WERI-Rb-1 (cell line): Measurements from ENCODE around the gene PHACTR1.
A peak's percentile ranks its signal among the peaks of the same experiment; 100 is the strongest.
"Not testable (repeated sequence)": the region's sequence is repeated elsewhere in the genome, so short reads cannot be mapped to it uniquely, and the experiment has no call there.

Experiments
- DNase-seq: peaks from one replicate; pipeline ENCODE4 v3.0.0-alpha.2; 2020
- H3K27ac ChIP-seq: fragments of 250-450 bp; sonication (Bioruptor Pico); 2 replicates; pipeline ENCODE4 v1.5.1; 2020; ENCODE audit warnings: mild to moderate bottlenecking, moderate library complexity
- H3K27me3 ChIP-seq: fragments of 250-450 bp; sonication (Bioruptor Pico); 2 replicates; pipeline ENCODE4 v1.5.1; 2021; ENCODE audit warnings: mild to moderate bottlenecking, low read depth, moderate library complexity; ENCODE audit not compliant: insufficient read depth, severe bottlenecking
- H3K36me3 ChIP-seq: fragments of 250-450 bp; sonication (Bioruptor Pico); 2 replicates; pipeline ENCODE4 v1.5.1; 2020; ENCODE audit warnings: mild to moderate bottlenecking, moderate library complexity
- H3K4me3 ChIP-seq: 2 replicates; pipeline ENCODE4 v1.5.1; 2011; ENCODE audit warnings: low read depth, mild to moderate bottlenecking, control low read depth, low read length
- H3K9me3 ChIP-seq: fragments of 250-450 bp; sonication (Bioruptor Pico); 2 replicates; pipeline ENCODE4 v1.5.1; 2021; ENCODE audit warnings: mild to moderate bottlenecking, moderate library complexity; ENCODE audit not compliant: severe bottlenecking
- CTCF ChIP-seq: IDR thresholded peaks from 2 replicates; pipeline ENCODE4 v1.5.1; 2011; ENCODE audit warnings: low read depth, mild to moderate bottlenecking, control low read depth, inconsistent platforms, low read length

Gene PHACTR1

GRCh38 chr6:13315896-13316295 is 599.3 kb downstream of the PHACTR1 start:
- peaks cover 85% of the 10 kb centered on the region for H3K36me3 ChIP-seq
- no peaks in the 10 kb centered on the region for H3K27me3 ChIP-seq
- no peak for DNase-seq
- TF ChIP-seq CTCF = no peak
- H3K9me3 ChIP-seq = no peaks in the 10 kb centered on the region
- no peak overlapping the region for H3K4me3 ChIP-seq
- no peak overlapping the region for H3K27ac ChIP-seq

- Histone ChIP-seq H3K9me3 (no peaks in the 10 kb centered on the region), H3K36me3 (peaks cover 85% of the 10 kb centered on the region), H3K27me3 (no peaks in the 10 kb centered on the region), H3K27ac (no peak overlapping the region), H3K4me3 (no peak overlapping the region)
- TF ChIP-seq CTCF = no peak
- no peak for DNase-seq
Measured at GRCh38 chr6:13318821-13319220, 602.3 kb downstream of the PHACTR1 start.

GRCh38 chr6:13319891-13320564 is 603.5 kb downstream of the PHACTR1 start:
- H3K27ac ChIP-seq = no peak overlapping the region
- no peaks in the 10 kb centered on the region for H3K9me3 ChIP-seq
- no peak for DNase-seq
- peaks cover 84% of the 10 kb centered on the region for H3K36me3 ChIP-seq
- no peak overlapping the region for H3K4me3 ChIP-seq
- no peak for TF ChIP-seq CTCF
- H3K27me3 ChIP-seq = no peaks in the 10 kb centered on the region

GRCh38 chr6:13326031-13326586 is 609.5 kb downstream of the PHACTR1 start:
- H3K9me3 ChIP-seq, DNase-seq, H3K27ac ChIP-seq, H3K27me3 ChIP-seq, H3K4me3 ChIP-seq: not testable (repeated sequence)
- H3K36me3 ChIP-seq = peaks cover 39% of the 10 kb centered on the region

GRCh38 chr6:13327691-13328075 is 611.1 kb downstream of the PHACTR1 start:
- H3K9me3 ChIP-seq = no peaks in the 10 kb centered on the region
- H3K27ac ChIP-seq = peak overlapping the region; percentile 87
- peaks cover 25% of the 10 kb centered on the region for H3K36me3 ChIP-seq
- H3K4me3 ChIP-seq = peak overlapping the region; percentile 71
- no peak for DNase-seq
- no peaks in the 10 kb centered on the region for H3K27me3 ChIP-seq
- no peak for TF ChIP-seq CTCF

GRCh38 chr6:13328076-13328874 is 611.7 kb downstream of the PHACTR1 start, which contains the start of gene TBC1D7:
Gene TBC1D7 (minus strand): TSS chr6:13328537. CDS start chr6:13326898, 1,639 bp downstream.
- Histone ChIP-seq H3K27ac (peak within 1 kb of the TSS; percentile 87), H3K4me3 (peak within 1 kb of the TSS; percentile 71), H3K27me3 (no peaks in the 10 kb centered on the region), H3K9me3 (no peaks in the 10 kb centered on the region), H3K36me3 (peaks cover 22% of the 10 kb centered on the region)
- peak; percentile 25; the same call in 1 of the 2 replicates for TF ChIP-seq CTCF
- DNase-seq = peak; percentile 98
